HEK293 (cell line): ENCODE results near the gene PDE3A.

ENCODE experiments used
- CTCF ChIA-PET: fragments of 350-600 bp; formaldehyde crosslinking; extraction: SDS; loops from one replicate; lab custom pipeline; 2021; ENCODE audit warnings: antibody characterized with exemption; lab: Yijun Ruan, JAX
- POLR2A ChIA-PET: fragments of 300-600 bp; formaldehyde crosslinking; extraction: SDS; loops from one replicate; lab custom pipeline; 2020; ENCODE audit warnings: antibody characterized with exemption, inconsistent platforms; lab: Yijun Ruan, JAX
- H3K27ac ChIP-seq: fragments of 200-500 bp; sonication (Bioruptor generic); 2 replicates; pipeline ENCODE4 v1.5.1; 2014; ENCODE audit warnings: low read depth, low read length, control low read depth, inconsistent platforms; ENCODE audit errors: extremely low read depth
- H3K36me3 ChIP-seq, 2 experiments: fragments of 200-500 bp in 1 of 2; sonication (Bioruptor generic) in 1 of 2; 1 replicate in 1 of 2; 2 replicates in 1 of 2; pipeline ENCODE4 v1.5.1; 2014 to 2017; ENCODE audit warnings: inconsistent platforms in 2 of 2, low read length in 2 of 2; ENCODE audit not compliant: control insufficient read depth in 2 of 2, insufficient read depth in 1 of 2
- H3K4me1 ChIP-seq: fragments of 200-500 bp; sonication (Bioruptor generic); 2 replicates; pipeline ENCODE4 v1.5.1; 2014; ENCODE audit warnings: mild to moderate bottlenecking, low read length, inconsistent platforms; ENCODE audit not compliant: control insufficient read depth, insufficient read depth
- H3K4me3 ChIP-seq: 2 replicates; pipeline ENCODE4 v1.5.1; 2011; ENCODE audit warnings: low read depth, mild to moderate bottlenecking, control low read depth, low read length, moderate library complexity
- H3K9me3 ChIP-seq: fragments of 200-500 bp; sonication (Bioruptor generic); 2 replicates; pipeline ENCODE4 v1.5.1; 2014; ENCODE audit warnings: low read depth, low read length, inconsistent platforms; ENCODE audit not compliant: control insufficient read depth, insufficient read depth
- BCL11A ChIP-seq: fragments of 450-650 bp; formaldehyde crosslinking; IDR thresholded peaks from 2 replicates; pipeline ENCODE4 v1.5.1; 2016; ENCODE audit warnings: low read depth, missing biosample characterization, missing genetic modification characterization
- GLI4 ChIP-seq: fragments of 450-650 bp; formaldehyde crosslinking; IDR thresholded peaks from 2 replicates; pipeline ENCODE4 v1.5.1; 2016; ENCODE audit warnings: missing biosample characterization, missing genetic modification characterization
- PRDM1 ChIP-seq: fragments of 450-650 bp; formaldehyde crosslinking; IDR thresholded peaks from 2 replicates; pipeline ENCODE4; 2016; ENCODE audit warnings: missing biosample characterization, missing genetic modification characterization
- SETDB1 ChIP-seq: IDR thresholded peaks from one replicate; pipeline ENCODE4 v1.6.1; 2017; ENCODE audit warnings: mild to moderate bottlenecking, low read length, moderate library complexity, mixed read lengths; ENCODE audit not compliant: insufficient read length
- ZBTB20 ChIP-seq: fragments of 450-650 bp; formaldehyde crosslinking; IDR thresholded peaks from 2 replicates; pipeline ENCODE4 v1.5.1; 2016; ENCODE audit warnings: missing biosample characterization, missing genetic modification characterization
- ZBTB44 ChIP-seq: fragments of 450-650 bp; IDR thresholded peaks from 2 replicates; pipeline ENCODE4 v1.5.1; 2018; ENCODE audit warnings: missing biosample characterization, mild to moderate bottlenecking, missing genetic modification characterization
- ZNF157 ChIP-seq: fragments of 450-650 bp; formaldehyde crosslinking; IDR thresholded peaks from 2 replicates; pipeline ENCODE4 v1.5.1; 2016; ENCODE audit warnings: missing biosample characterization, missing genetic modification characterization
- ZNF2 ChIP-seq: fragments of 450-650 bp; formaldehyde crosslinking; IDR thresholded peaks from 2 replicates; pipeline ENCODE4 v1.5.1; 2016; ENCODE audit warnings: missing biosample characterization, missing genetic modification characterization
- ZNF26 ChIP-seq: fragments of 450-650 bp; formaldehyde crosslinking; IDR thresholded peaks from 2 replicates; pipeline ENCODE4 v1.5.1; 2016; ENCODE audit warnings: missing biosample characterization, missing genetic modification characterization
- ZNF366 ChIP-seq: fragments of 450-650 bp; formaldehyde crosslinking; conservative IDR thresholded peaks from 2 replicates; pipeline ENCODE4 v1.5.1; 2016; ENCODE audit warnings: missing biosample characterization, missing genetic modification characterization
- ZNF404 ChIP-seq: fragments of 450-650 bp; formaldehyde crosslinking; IDR thresholded peaks from 2 replicates; pipeline ENCODE4 v1.5.1; 2017; ENCODE audit warnings: missing biosample characterization, missing genetic modification characterization
- ZNF501 ChIP-seq: fragments of 450-650 bp; formaldehyde crosslinking; IDR thresholded peaks from 2 replicates; pipeline ENCODE4 v1.5.1; 2016; ENCODE audit warnings: missing biosample characterization, missing genetic modification characterization
- ZNF518A ChIP-seq: fragments of 450-650 bp; formaldehyde crosslinking; conservative IDR thresholded peaks from 2 replicates; pipeline ENCODE4 v1.5.1; 2016; ENCODE audit warnings: low read depth, missing biosample characterization, missing genetic modification characterization
- ZNF530 ChIP-seq: fragments of 450-650 bp; formaldehyde crosslinking; IDR thresholded peaks from 2 replicates; pipeline ENCODE4 v1.5.1; 2016; ENCODE audit warnings: low read depth, missing biosample characterization, missing genetic modification characterization
- ZNF621 ChIP-seq: fragments of 450-650 bp; formaldehyde crosslinking; IDR thresholded peaks from 2 replicates; pipeline ENCODE4 v1.5.1; 2017; ENCODE audit warnings: missing biosample characterization, missing genetic modification characterization
- ZNF626 ChIP-seq: fragments of 450-650 bp; sonication (Bioruptor Pico); formaldehyde crosslinking; IDR thresholded peaks from 2 replicates; pipeline ENCODE4 v1.5.1; 2018; ENCODE audit warnings: missing biosample characterization, missing genetic modification characterization, inconsistent platforms
- ZNF664 ChIP-seq: fragments of 450-650 bp; formaldehyde crosslinking; IDR thresholded peaks from 2 replicates; pipeline ENCODE4 v1.5.1; 2016; ENCODE audit warnings: missing biosample characterization, missing genetic modification characterization
- ZNF670 ChIP-seq: fragments of 450-650 bp; formaldehyde crosslinking; IDR thresholded peaks from 2 replicates; pipeline ENCODE4 v1.5.1; 2016; ENCODE audit warnings: missing biosample characterization, missing genetic modification characterization, low read depth
- ZNF701 ChIP-seq: fragments of 450-650 bp; formaldehyde crosslinking; IDR thresholded peaks from 2 replicates; pipeline ENCODE4 v1.5.1; 2016; ENCODE audit warnings: missing biosample characterization, missing genetic modification characterization
- ZNF768 ChIP-seq: fragments of 450-650 bp; formaldehyde crosslinking; IDR thresholded peaks from 2 replicates; pipeline ENCODE4 v1.5.1; 2018; ENCODE audit warnings: missing biosample characterization, mild to moderate bottlenecking, missing genetic modification characterization
- ZSCAN23 ChIP-seq: fragments of 450-650 bp; formaldehyde crosslinking; IDR thresholded peaks from 2 replicates; pipeline ENCODE4 v1.5.1; 2016; ENCODE audit warnings: missing biosample characterization, missing genetic modification characterization

The PDE3A gene

GRCh38 chr12:20507056-20507455 is 138.7 kb downstream of the PDE3A start (continued):
- TF ChIP-seq ZNF26: no peak
- no peak for TF ChIP-seq GLI4 (tag by site-specific recombination)

GRCh38 chr12:20507711-20508110 is 139.4 kb downstream of the PDE3A start:
- CTCF ChIA-PET: no interaction called here
- no peaks in the 10 kb centered on the region for H3K4me1 ChIP-seq

More at GRCh38 chr12:20507711-20508110, 139.4 kb downstream of the PDE3A start:
- H3K36me3 ChIP-seq: no peaks in the 10 kb centered on the region
- POLR2A ChIA-PET: no interaction called here
- H3K27ac ChIP-seq: no peak overlapping the region
- H3K4me3 ChIP-seq: no peak overlapping the region
- H3K9me3 ChIP-seq: no peaks in the 10 kb centered on the region
- TF ChIP-seq ZBTB44 (tag by site-specific recombination): no peak
- TF ChIP-seq ZNF366 (tag by site-specific recombination): no peak
- no peak for TF ChIP-seq ZNF768 (tag by site-specific recombination)
- TF ChIP-seq BCL11A (tag by site-specific recombination): no peak
- no peak for TF ChIP-seq ZNF2 (tag by site-specific recombination)
- TF ChIP-seq ZNF664 (tag by site-specific recombination): no peak
- TF ChIP-seq ZNF530: no peak
- no peak for TF ChIP-seq PRDM1 (tag by site-specific recombination)
- no peak for TF ChIP-seq ZNF501 (tag by site-specific recombination)
- TF ChIP-seq ZNF621 (tag by site-specific recombination): no peak
- TF ChIP-seq ZNF404: no peak
- TF ChIP-seq ZSCAN23 (tag by site-specific recombination): no peak
- no peak for TF ChIP-seq SETDB1
- TF ChIP-seq ZBTB20 (tag by site-specific recombination): no peak
- no peak for TF ChIP-seq ZNF701 (tag by site-specific recombination)
- TF ChIP-seq ZNF670 (tag by site-specific recombination): no peak
- no peak for TF ChIP-seq ZNF518A
- no peak for TF ChIP-seq ZNF626 (tag by site-specific recombination)
- no peak for TF ChIP-seq ZNF157 (tag by site-specific recombination)
